GM13976 (cell line): ENCODE results near the gene SENP6.
"Not testable (repeated sequence)": the region's sequence is repeated elsewhere in the genome, so short reads cannot be mapped to it uniquely, and the experiment has no call there.

Experiments
- DNase-seq: peaks from one replicate; pipeline ENCODE4 v3.0.0; 2012; ENCODE audit warnings: low spot score
- in situ Hi-C: fragments of 300-500 bp; cut with MboI; formaldehyde crosslinking; loops from one replicate; pipeline ENCODE4 v1.12.0; 2022; ENCODE audit warnings: low sequenced_read_pairs, mixed read lengths, inconsistent platforms; ENCODE audit not compliant: unreplicated experiment
- TF ChIP-seq, protein P1 (sequence below): IDR thresholded peaks from 2 replicates; pipeline ENCODE4 v1.5.1; 2012; ENCODE audit warnings: borderline replicate concordance, mild to moderate bottlenecking; ENCODE audit not compliant: insufficient read depth; ENCODE audit errors: extremely low read depth, missing control alignments, control extremely low read depth

The SENP6 gene

GRCh38 chr6:75689576-75689975 lies 87.9 kb downstream of the SENP6 start:
- in situ Hi-C loops = no loop called here
- DNase-seq = no peak
- TF ChIP-seq, protein P1, sequence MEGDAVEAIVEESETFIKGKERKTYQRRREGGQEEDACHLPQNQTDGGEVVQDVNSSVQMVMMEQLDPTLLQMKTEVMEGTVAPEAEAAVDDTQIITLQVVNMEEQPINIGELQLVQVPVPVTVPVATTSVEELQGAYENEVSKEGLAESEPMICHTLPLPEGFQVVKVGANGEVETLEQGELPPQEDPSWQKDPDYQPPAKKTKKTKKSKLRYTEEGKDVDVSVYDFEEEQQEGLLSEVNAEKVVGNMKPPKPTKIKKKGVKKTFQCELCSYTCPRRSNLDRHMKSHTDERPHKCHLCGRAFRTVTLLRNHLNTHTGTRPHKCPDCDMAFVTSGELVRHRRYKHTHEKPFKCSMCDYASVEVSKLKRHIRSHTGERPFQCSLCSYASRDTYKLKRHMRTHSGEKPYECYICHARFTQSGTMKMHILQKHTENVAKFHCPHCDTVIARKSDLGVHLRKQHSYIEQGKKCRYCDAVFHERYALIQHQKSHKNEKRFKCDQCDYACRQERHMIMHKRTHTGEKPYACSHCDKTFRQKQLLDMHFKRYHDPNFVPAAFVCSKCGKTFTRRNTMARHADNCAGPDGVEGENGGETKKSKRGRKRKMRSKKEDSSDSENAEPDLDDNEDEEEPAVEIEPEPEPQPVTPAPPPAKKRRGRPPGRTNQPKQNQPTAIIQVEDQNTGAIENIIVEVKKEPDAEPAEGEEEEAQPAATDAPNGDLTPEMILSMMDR = no peak

DNA sequence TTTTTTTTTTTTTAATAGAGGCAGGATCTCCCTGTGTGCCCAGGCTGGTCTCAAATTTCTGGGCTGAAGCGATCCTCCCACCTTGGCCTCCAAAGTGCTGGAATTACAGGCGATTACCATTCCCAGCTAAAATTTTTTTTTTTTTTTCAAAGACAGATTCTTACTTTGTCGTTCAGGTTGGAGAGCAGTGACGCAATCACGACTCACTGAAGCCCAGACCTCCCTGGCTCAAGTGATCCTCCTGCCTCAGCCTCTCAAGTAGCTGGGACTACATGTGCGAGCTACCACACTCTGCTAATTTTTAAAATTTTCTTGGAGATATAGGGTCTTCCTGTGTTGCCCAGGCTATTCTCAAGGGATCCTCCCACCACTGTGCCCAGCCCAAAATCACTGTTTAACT lies 89.3 kb downstream of the SENP6 start:
- in situ Hi-C loops = no loop called here
- DNase-seq = no peak
- TF ChIP-seq, protein P1 = no peak

GRCh38 chr6:75693534-75693933 lies 91.9 kb downstream of the SENP6 start:
- TF ChIP-seq, protein P1 = no peak
- DNase-seq = no peak
- in situ Hi-C loops = no loop called here

DNA sequence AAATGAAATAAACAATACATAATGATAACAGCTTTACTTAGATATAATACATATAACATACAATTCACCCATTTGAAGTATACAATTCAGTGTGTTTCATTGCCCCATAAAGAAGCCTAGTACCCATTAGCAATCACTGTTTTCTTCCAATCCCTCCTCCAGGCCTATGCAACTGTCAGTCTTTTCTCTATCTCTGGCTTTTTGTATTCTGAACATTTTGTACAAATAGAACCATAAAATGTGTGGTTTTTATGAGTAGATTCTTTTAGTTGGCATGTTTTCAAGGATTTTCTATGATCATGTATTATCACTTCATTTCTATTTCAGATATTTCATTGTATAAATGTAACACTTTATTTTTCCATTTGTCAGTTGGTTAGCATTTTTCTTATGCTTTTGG lies 92.7 kb downstream of the SENP6 start:
- no peak for DNase-seq
- in situ Hi-C loops = no loop called here
- TF ChIP-seq, protein P1 = no peak

DNA sequence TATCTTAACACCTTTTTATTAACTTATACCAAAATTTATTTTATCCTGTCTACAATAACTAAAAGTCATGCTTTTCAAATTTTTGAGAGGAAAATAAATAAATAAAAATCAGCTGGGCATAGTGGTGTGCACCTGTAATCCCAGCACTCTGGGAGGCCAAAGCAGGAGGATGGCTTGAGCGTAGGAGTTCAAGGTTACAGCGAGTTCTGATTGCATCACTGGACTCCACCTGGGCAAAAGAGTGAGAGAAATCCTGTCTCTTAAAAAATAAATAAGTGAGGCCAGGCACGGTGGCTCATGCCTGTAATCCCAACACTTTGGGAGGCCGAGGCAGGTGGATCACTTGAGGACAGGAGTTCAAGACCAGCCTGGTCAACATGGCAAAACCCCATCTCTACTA lies 106.7 kb downstream of the SENP6 start:
- DNase-seq, in situ Hi-C loops: not testable (repeated sequence)

DNA sequence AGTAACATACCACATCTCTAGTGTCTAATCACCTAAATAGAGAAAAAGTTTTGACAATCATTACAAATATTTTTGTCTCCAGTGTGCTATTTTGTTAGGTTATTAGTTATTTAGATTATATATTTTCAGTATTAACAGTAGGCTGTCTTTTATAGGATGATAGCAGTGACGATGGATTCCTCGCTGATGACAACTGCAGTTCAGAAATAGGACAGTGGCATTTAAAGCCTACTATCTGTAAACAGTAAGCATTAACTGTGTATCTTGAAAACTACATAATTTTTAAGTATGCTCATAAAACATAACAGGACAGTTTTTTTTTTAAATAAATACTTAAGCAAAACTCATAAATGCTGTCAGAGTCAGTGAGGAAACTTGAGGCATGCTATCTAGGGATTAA lies 109.5 kb downstream of the SENP6 start:
- TF ChIP-seq, protein P1 = no peak
- DNase-seq = no peak
- in situ Hi-C loops = no loop called here

DNA sequence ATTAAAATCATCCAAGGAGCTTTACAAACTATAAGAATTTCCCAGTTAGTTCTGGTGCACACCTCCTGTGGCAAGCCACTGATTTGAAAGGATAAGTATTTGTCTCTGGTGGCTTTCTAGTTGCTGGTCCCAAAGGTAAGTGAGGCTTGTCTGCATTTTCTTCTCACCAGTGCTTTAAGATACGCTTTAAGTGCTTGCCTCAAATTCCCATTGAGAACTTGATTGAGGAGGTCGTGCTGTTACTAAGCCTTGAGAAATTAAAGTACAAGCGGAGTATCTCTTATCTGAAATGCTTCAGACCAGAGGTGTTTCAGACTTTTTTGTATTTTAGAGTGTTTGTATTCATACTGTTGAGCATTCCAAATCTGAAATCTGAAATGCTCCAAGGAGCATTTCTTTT lies 117.5 kb downstream of the SENP6 start:
- TF ChIP-seq, protein P1 = no peak
- in situ Hi-C loops = no loop called here
- no peak for DNase-seq

- TF ChIP-seq, protein P1 = no peak
- in situ Hi-C loops = no loop called here
- DNase-seq = no peak
Observed at GRCh38 chr6:75723382-75723781, 121.7 kb downstream of the SENP6 start.
